AG09309 (cell line): Measurements from ENCODE around the gene GNAT3.

Experiments used
- DNase-seq: peaks from one replicate; pipeline ENCODE4 v3.0.0-alpha.2; 2010; ENCODE audit warnings: low read depth
- H3K4me3 ChIP-seq: 2 replicates; pipeline ENCODE4 v1.5.1; 2011; ENCODE audit warnings: mild to moderate bottlenecking, low read depth, low read length, moderate library complexity; ENCODE audit not compliant: control insufficient read depth
- CTCF ChIP-seq: IDR thresholded peaks from 2 replicates; pipeline ENCODE4 v1.5.1; 2011; ENCODE audit warnings: mild to moderate bottlenecking, low read depth, low read length, inconsistent platforms; ENCODE audit not compliant: insufficient read depth, control insufficient read depth; ENCODE audit errors: missing control alignments

GNAT3 gene

GRCh38 chr7:80460857-80461256 lies 51.0 kb downstream of the GNAT3 start:
- H3K4me3 ChIP-seq: no peak overlapping the region
- DNase-seq: no peak
- TF ChIP-seq CTCF: no peak

- TF ChIP-seq CTCF: no peak
- H3K4me3 ChIP-seq: no peak overlapping the region
- DNase-seq: no peak
These were observed 51.9 kb downstream of the GNAT3 start for GRCh38 chr7:80459776-80460510.

- no peak overlapping the region for H3K4me3 ChIP-seq
- no peak for DNase-seq
- TF ChIP-seq CTCF: no peak
These were observed 52.8 kb downstream of the GNAT3 start for GRCh38 chr7:80458822-80459725.

- TF ChIP-seq CTCF: peak; percentile 39
- no peak overlapping the region for H3K4me3 ChIP-seq
- DNase-seq: no peak
These were observed 58.0 kb downstream of the GNAT3 start for GRCh38 chr7:80453699-80454340.

- no peak for TF ChIP-seq CTCF
- DNase-seq: no peak
- H3K4me3 ChIP-seq: no peak overlapping the region
These were observed 61.1 kb downstream of the GNAT3 start for GRCh38 chr7:80450621-80451308.

GRCh38 chr7:80449836-80450235 lies 62.0 kb downstream of the GNAT3 start:
- TF ChIP-seq CTCF: no peak
- DNase-seq: no peak

More at GRCh38 chr7:80449836-80450235, 62.0 kb downstream of the GNAT3 start:
- H3K4me3 ChIP-seq: no peak overlapping the region
